WTC11 (cell line): ENCODE results near the gene MRPL40. TPM values are rescaled to one million over a fixed set of nuclear protein-coding genes. Genes with fewer than 3 reads are reported as not detected.

Experiments used
- ATAC-seq: fragments of 200-7000 bp; cut with Tn5 transposase; 2 replicates; pipeline ENCODE4 v1.10.0; 2021; ENCODE audit warnings: mild to moderate bottlenecking, moderate library complexity
- CTCF ChIA-PET: fragments of 300-600 bp; sonication (Branson Sonifier 250); formaldehyde crosslinking; loops from one replicate; lab custom pipeline; 2021; ENCODE audit warnings: antibody characterized with exemption; lab: Charles Lee
- POLR2A ChIA-PET: fragments of 350-600 bp; sonication (Branson Sonifier 250); formaldehyde crosslinking; loops from one replicate; lab custom pipeline; 2021; ENCODE audit warnings: antibody characterized with exemption; lab: Charles Lee
- DNase-seq: peaks from one replicate; pipeline ENCODE4 v3.0.0; 2021; ENCODE audit warnings: low spot score
- H3K27ac Mint-ChIP-seq: 2 replicates; pipeline ENCODE4 v1.8.0; 2021; ENCODE audit warnings: mixed read lengths
- H3K27me3 Mint-ChIP-seq: 2 replicates; pipeline ENCODE4 v1.8.0; 2021; ENCODE audit warnings: low read depth, mild to moderate bottlenecking, moderate library complexity, mixed read lengths
- H3K36me3 Mint-ChIP-seq: 2 replicates; pipeline ENCODE4 v1.8.0; 2021; ENCODE audit warnings: mixed read lengths
- H3K4me1 Mint-ChIP-seq: 2 replicates; pipeline ENCODE4 v1.8.0; 2022; ENCODE audit warnings: mixed read lengths
- H3K4me3 Mint-ChIP-seq: 2 replicates; pipeline ENCODE4 v1.8.0; 2021; ENCODE audit warnings: mild to moderate bottlenecking, moderate library complexity, mixed read lengths
- H3K9me3 Mint-ChIP-seq: 2 replicates; pipeline ENCODE4 v1.8.0; 2021; ENCODE audit warnings: mixed read lengths
- AFF4 ChIP-seq: sonication (generic); formaldehyde crosslinking; IDR thresholded peaks from 2 replicates; pipeline ENCODE4 v1.8.1; 2023; ENCODE audit warnings: mild to moderate bottlenecking, missing genetic modification reagents, borderline replicate concordance
- ATF3 ChIP-seq: sonication (generic); formaldehyde crosslinking; conservative IDR thresholded peaks from 2 replicates; pipeline ENCODE4 v1.8.1; 2022; ENCODE audit warnings: mild to moderate bottlenecking, missing genetic modification reagents
- CDX4 ChIP-seq: fragments of 250-450 bp; sonication (Bioruptor Pico); IDR thresholded peaks from 2 replicates; pipeline ENCODE4 v1.9.0; 2021; ENCODE audit warnings: moderate library complexity, mild to moderate bottlenecking, inconsistent platforms, borderline replicate concordance
- E2F1 ChIP-seq: sonication (generic); formaldehyde crosslinking; IDR thresholded peaks from 2 replicates; pipeline ENCODE4 v1.8.0; 2022; ENCODE audit warnings: mild to moderate bottlenecking, missing genetic modification reagents
- ELF4 ChIP-seq: sonication (generic); formaldehyde crosslinking; IDR thresholded peaks from 2 replicates; pipeline ENCODE4 v1.8.1; 2022; ENCODE audit warnings: low read depth, mild to moderate bottlenecking, moderate library complexity, missing genetic modification reagents
- EMX1 ChIP-seq: fragments of 250-450 bp; sonication (Bioruptor Pico); IDR thresholded peaks from 2 replicates; pipeline ENCODE4 v1.8.0; 2021; ENCODE audit warnings: mild to moderate bottlenecking
- ESRRA ChIP-seq: sonication (generic); formaldehyde crosslinking; IDR thresholded peaks from 2 replicates; pipeline ENCODE4 v1.8.1; 2022; ENCODE audit warnings: mild to moderate bottlenecking, missing genetic modification reagents, borderline replicate concordance
- FOXK1 ChIP-seq: sonication (generic); formaldehyde crosslinking; IDR thresholded peaks from 2 replicates; pipeline ENCODE4 v1.8.0; 2022; ENCODE audit warnings: mild to moderate bottlenecking, moderate library complexity, missing genetic modification reagents
- GRHL2 ChIP-seq: fragments of 250-450 bp; sonication (Bioruptor Pico); IDR thresholded peaks from 2 replicates; pipeline ENCODE4 v1.8.0; 2022; ENCODE audit warnings: mild to moderate bottlenecking, moderate library complexity; ENCODE audit not compliant: insufficient replicate concordance, severe bottlenecking
- JAZF1 ChIP-seq: fragments of 250-450 bp; sonication (Bioruptor Pico); IDR thresholded peaks from 2 replicates; pipeline ENCODE4 v1.9.0; 2021; ENCODE audit warnings: moderate library complexity, mild to moderate bottlenecking, inconsistent platforms
- NFYB ChIP-seq: sonication (generic); formaldehyde crosslinking; conservative IDR thresholded peaks from 2 replicates; pipeline ENCODE4 v1.8.0; 2022; ENCODE audit warnings: low read depth, missing genetic modification reagents
- NR3C1 ChIP-seq: sonication (generic); formaldehyde crosslinking; conservative IDR thresholded peaks from 2 replicates; pipeline ENCODE4 v1.8.1; 2023; ENCODE audit warnings: low read depth, mild to moderate bottlenecking, missing genetic modification reagents
- USF1 ChIP-seq: sonication (generic); formaldehyde crosslinking; IDR thresholded peaks from 2 replicates; pipeline ENCODE4 v1.8.0; 2022; ENCODE audit warnings: mild to moderate bottlenecking, missing genetic modification reagents
- ZBTB21 ChIP-seq: sonication (generic); formaldehyde crosslinking; IDR thresholded peaks from 2 replicates; pipeline ENCODE4 v1.8.1; 2023; ENCODE audit warnings: mild to moderate bottlenecking, missing genetic modification reagents, borderline replicate concordance
- ZBTB43 ChIP-seq: sonication (generic); formaldehyde crosslinking; IDR thresholded peaks from 2 replicates; pipeline ENCODE4 v1.8.1; 2023; ENCODE audit warnings: mild to moderate bottlenecking, missing genetic modification reagents
- ZMAT4 ChIP-seq: fragments of 250-450 bp; sonication (Bioruptor Pico); IDR thresholded peaks from 2 replicates; pipeline ENCODE4 v1.9.0; 2021; ENCODE audit warnings: mild to moderate bottlenecking
- ZNF121 ChIP-seq: sonication (generic); formaldehyde crosslinking; IDR thresholded peaks from 2 replicates; pipeline ENCODE4 v1.8.0; 2023; ENCODE audit warnings: missing genetic modification reagents
- ZNF425 ChIP-seq: fragments of 250-450 bp; sonication (Bioruptor Pico); conservative IDR thresholded peaks from 2 replicates; pipeline ENCODE4 v1.9.0; 2021; ENCODE audit warnings: mild to moderate bottlenecking
- ZNF671 ChIP-seq: fragments of 250-450 bp; sonication (Bioruptor Pico); IDR thresholded peaks from 2 replicates; pipeline ENCODE4 v1.8.0; 2021; ENCODE audit warnings: mild to moderate bottlenecking
- ZSCAN18 ChIP-seq: fragments of 250-450 bp; sonication (Bioruptor Pico); IDR thresholded peaks from 2 replicates; pipeline ENCODE4 v2.1.2; 2022; ENCODE audit warnings: mild to moderate bottlenecking, moderate library complexity
- total RNA-seq: library from RNA; stranded (reverse); gene quantifications from 3 replicates; pipeline ENCODE4 v1.2.3, GENCODE V29; 2021

The MRPL40 gene
- total RNA-seq, 1 experiment from 2014 or later: 19.2 TPM

- H3K27ac Mint-ChIP-seq: peak overlapping the region; percentile 96
- H3K9me3 Mint-ChIP-seq: no peaks in the 10 kb centered on the region
- peak overlapping the region; percentile 92 for H3K4me3 Mint-ChIP-seq
- TF ChIP-seq NFYB (CRISPR knock-in tag) (no peak), EMX1 (CRISPR knock-in tag) (0 out of 2 replicates have a peak, but pooled peaks have one; percentile 23)
- ATAC-seq (peak; percentile 34), DNase-seq (no peak)
- ChIA-PET CTCF (interaction anchor here (0.6 to 2.8 kb wide), 4 partner anchors 11 to 269 kb away, joined by 3 to 12 read pairs (median 5); partner anchors contain the start of gene SLC25A1), POLR2A (interaction anchor here (0.6 to 2.0 kb wide), 3 partner anchors 17 to 184 kb away, joined by 3 to 13 read pairs (median 4); partner anchors contain the start of genes CDC45, HIRA and MRPL40)
- H3K27me3 Mint-ChIP-seq: peaks cover 8% of the 10 kb centered on the region
- peaks cover 30% of the 10 kb centered on the region for H3K36me3 Mint-ChIP-seq
- peaks cover 16% of the 10 kb centered on the region for H3K4me1 Mint-ChIP-seq
Observed at GRCh38 chr22:19448076-19448607, 15.8 kb downstream of the MRPL40 start.

- ATAC-seq: no peak
- Mint-ChIP-seq H3K27ac (no peak overlapping the region; the same call in 1 of the 2 replicates), H3K4me3 (peak overlapping the region; percentile 92), H3K9me3 (no peaks in the 10 kb centered on the region), H3K36me3 (peaks cover 32% of the 10 kb centered on the region), H3K27me3 (peaks cover 8% of the 10 kb centered on the region), H3K4me1 (peaks cover 16% of the 10 kb centered on the region)
- no peak for DNase-seq
- ChIA-PET CTCF (interaction anchor here (1.5 to 2.8 kb wide), 2 partner anchors 25 to 270 kb away, joined by 6 to 12 read pairs; partner anchors contain the start of gene SLC25A1), POLR2A (interaction anchor here (0.6 kb wide), 1 partner anchor 185 kb away, joined by 3 read pairs; no protein-coding TSS in a partner anchor)
- TF ChIP-seq ATF3 (no peak), NR3C1 (CRISPR knock-in tag) (no peak), ZNF425 (CRISPR knock-in tag) (no peak), ELF4 (no peak), E2F1 (CRISPR knock-in tag) (no peak), CDX4 (CRISPR knock-in tag) (no peak), USF1 (CRISPR knock-in tag) (no peak), ZBTB21 (CRISPR knock-in tag) (no peak), FOXK1 (no peak), ZNF121 (CRISPR knock-in tag) (no peak), ZSCAN18 (no peak), ZMAT4 (CRISPR knock-in tag) (no peak), GRHL2 (CRISPR knock-in tag) (no peak), ZNF671 (CRISPR knock-in tag) (no peak), ZBTB43 (no peak), JAZF1 (no peak), AFF4 (CRISPR knock-in tag) (no peak), ESRRA (CRISPR knock-in tag) (no peak)
Observed at GRCh38 chr22:19448739-19449421, 16.5 kb downstream of the MRPL40 start.
